CD4-positive, alpha-beta T cell (primary cell): ENCODE data around the gene ZNF354C. TPM values are rescaled to one million over a fixed set of nuclear protein-coding genes. Genes with fewer than 3 reads are reported as not detected.

Source experiments
- ATAC-seq: fragments of 200-7000 bp; cut with Tn5 transposase; one replicate; pipeline ENCODE4 v1.10.0; 2022; ENCODE audit warnings: mild to moderate bottlenecking; ENCODE audit not compliant: poor library complexity
- CTCF ChIA-PET: fragments of 350-600 bp; sonication (Branson Sonifier 250); formaldehyde crosslinking; loops from one replicate; lab custom pipeline; 2021; ENCODE audit warnings: antibody characterized with exemption, inconsistent platforms; lab: Charles Lee
- POLR2A ChIA-PET: fragments of 350-600 bp; sonication (Branson Sonifier 250); formaldehyde crosslinking; loops from one replicate; lab custom pipeline; 2021; ENCODE audit warnings: antibody characterized with exemption, inconsistent platforms; lab: Charles Lee
- DNase-seq, 14 experiments: peaks; one replicate each; pipeline ENCODE4 v3.0.0-alpha.2; 2013 to 2020; ENCODE audit warnings: mixed read lengths in 2 of 14
- H3K27ac ChIP-seq, 2 donors: one replicate each; pipeline versions ENCODE4 v1.5.1 to v1.7.0; 2013; ENCODE audit warnings: low read length in 2 of 2, low read depth in 1 of 2, mild to moderate bottlenecking in 1 of 2
- H3K27me3 ChIP-seq, 2 experiments: 1 replicate in 1 of 2; 2 replicates in 1 of 2; pipeline versions ENCODE4 v1.6.1 to v1.7.0; 2013; ENCODE audit warnings: low read length in 2 of 2, control low read depth in 1 of 2, mild to moderate bottlenecking in 1 of 2, moderate library complexity in 1 of 2; ENCODE audit not compliant: insufficient read depth in 2 of 2, control insufficient read depth in 1 of 2
- H3K36me3 ChIP-seq: one replicate; pipeline ENCODE4 v1.6.1; 2013; ENCODE audit warnings: low read length, control low read depth; ENCODE audit not compliant: insufficient read depth
- H3K4me1 ChIP-seq: one replicate; pipeline ENCODE4 v1.6.1; 2013; ENCODE audit warnings: low read length, control low read depth; ENCODE audit not compliant: insufficient read depth
- H3K4me3 ChIP-seq: one replicate; pipeline ENCODE4 v1.5.1; 2013; ENCODE audit warnings: mild to moderate bottlenecking, low read length, moderate library complexity
- H3K9me3 ChIP-seq, 2 experiments: 1 replicate in 1 of 2; 2 replicates in 1 of 2; pipeline versions ENCODE4 v1.6.1 to v1.7.0; 2013; ENCODE audit warnings: low read length in 2 of 2, mild to moderate bottlenecking in 2 of 2, control low read depth in 1 of 2, moderate library complexity in 1 of 2; ENCODE audit not compliant: control insufficient read depth in 1 of 2, insufficient read depth in 1 of 2
- H3K27ac Mint-ChIP-seq: one replicate; pipeline ENCODE4 v1.8.0; 2020; ENCODE audit warnings: mixed read lengths
- H3K27me3 Mint-ChIP-seq: one replicate; pipeline ENCODE4 v1.8.0; 2021; ENCODE audit warnings: mixed read lengths
- H3K36me3 Mint-ChIP-seq: one replicate; pipeline ENCODE4 v1.8.0; 2021; ENCODE audit warnings: low read depth, mixed read lengths
- H3K4me1 Mint-ChIP-seq: one replicate; pipeline ENCODE4 v1.8.0; 2021; ENCODE audit warnings: low read depth, mixed read lengths
- H3K4me3 Mint-ChIP-seq: one replicate; pipeline ENCODE4 v1.8.0; 2020; ENCODE audit warnings: mild to moderate bottlenecking, mixed read lengths
- H3K9me3 Mint-ChIP-seq: one replicate; pipeline ENCODE4 v1.8.0; 2020; ENCODE audit warnings: mixed read lengths
- intact Hi-C, 2 experiments: fragments of 100-400 bp; cut with DNase I in 1 of 2; cut with micrococcal nuclease in 1 of 2; formaldehyde crosslinking; loops; one replicate each; pipeline versions ENCODE4 v1.15.1 to v1.9.0; 2023 to 2025; cut with DNase I, micrococcal nuclease
- total RNA-seq, 174 experiments: library from RNA in 2 of 174; stranded (reverse) in 2 of 174; gene quantifications; one replicate each; pipeline ENCODE4 v1.2.3 and lab custom pipeline; 2021 to 2026
- TF ChIP-seq, protein P1 (sequence below): fragments of 200-600 bp; IDR thresholded peaks from one replicate; pipeline ENCODE4 v1.8.0; 2022; ENCODE audit warnings: antibody characterized with exemption, mild to moderate bottlenecking

Gene ZNF354C
- total RNA-seq, 2 experiments from 2014 or later: 2.5 to 2.9 TPM

DNA sequence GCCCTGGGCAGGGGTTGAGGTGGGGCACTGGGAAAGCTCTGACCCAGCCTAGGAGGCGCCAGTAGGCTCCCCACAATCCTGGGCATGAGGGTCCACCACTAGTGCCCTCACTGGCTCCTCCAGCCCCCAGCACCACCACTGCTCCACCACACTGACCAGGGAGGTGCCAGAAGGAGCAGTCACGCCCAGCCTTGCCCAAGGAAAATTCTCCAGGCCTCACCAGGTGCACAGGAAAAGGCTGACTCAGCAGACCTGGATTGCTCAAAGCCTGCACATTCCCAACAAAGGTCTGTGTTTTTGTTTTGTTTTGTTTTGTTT is 62.9 kb downstream of the ZNF354C start:
- no peak overlapping the region for H3K27ac ChIP-seq
- DNase-seq: no peak
- no peak overlapping the region for H3K27ac Mint-ChIP-seq
- H3K36me3 Mint-ChIP-seq: no peaks in the 10 kb centered on the region
- ChIA-PET CTCF (no interaction called here), POLR2A (no interaction called here)
- intact Hi-C loops: no loop called here
- H3K4me1 ChIP-seq: no peaks in the 10 kb centered on the region
- H3K4me3 Mint-ChIP-seq: no peak overlapping the region
- no peaks in the 10 kb centered on the region for H3K27me3 Mint-ChIP-seq
- H3K36me3 ChIP-seq: no peaks in the 10 kb centered on the region
- TF ChIP-seq, protein P1, sequence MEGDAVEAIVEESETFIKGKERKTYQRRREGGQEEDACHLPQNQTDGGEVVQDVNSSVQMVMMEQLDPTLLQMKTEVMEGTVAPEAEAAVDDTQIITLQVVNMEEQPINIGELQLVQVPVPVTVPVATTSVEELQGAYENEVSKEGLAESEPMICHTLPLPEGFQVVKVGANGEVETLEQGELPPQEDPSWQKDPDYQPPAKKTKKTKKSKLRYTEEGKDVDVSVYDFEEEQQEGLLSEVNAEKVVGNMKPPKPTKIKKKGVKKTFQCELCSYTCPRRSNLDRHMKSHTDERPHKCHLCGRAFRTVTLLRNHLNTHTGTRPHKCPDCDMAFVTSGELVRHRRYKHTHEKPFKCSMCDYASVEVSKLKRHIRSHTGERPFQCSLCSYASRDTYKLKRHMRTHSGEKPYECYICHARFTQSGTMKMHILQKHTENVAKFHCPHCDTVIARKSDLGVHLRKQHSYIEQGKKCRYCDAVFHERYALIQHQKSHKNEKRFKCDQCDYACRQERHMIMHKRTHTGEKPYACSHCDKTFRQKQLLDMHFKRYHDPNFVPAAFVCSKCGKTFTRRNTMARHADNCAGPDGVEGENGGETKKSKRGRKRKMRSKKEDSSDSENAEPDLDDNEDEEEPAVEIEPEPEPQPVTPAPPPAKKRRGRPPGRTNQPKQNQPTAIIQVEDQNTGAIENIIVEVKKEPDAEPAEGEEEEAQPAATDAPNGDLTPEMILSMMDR: no peak
- peaks cover 0 to 88% of the 10 kb centered on the region in 2 experiments for H3K9me3 ChIP-seq
- no peak for ATAC-seq
- H3K27me3 ChIP-seq: no peaks in the 10 kb centered on the region
- H3K9me3 Mint-ChIP-seq: no peaks in the 10 kb centered on the region
- no peaks in the 10 kb centered on the region for H3K4me1 Mint-ChIP-seq
- no peak overlapping the region for H3K4me3 ChIP-seq

DNA sequence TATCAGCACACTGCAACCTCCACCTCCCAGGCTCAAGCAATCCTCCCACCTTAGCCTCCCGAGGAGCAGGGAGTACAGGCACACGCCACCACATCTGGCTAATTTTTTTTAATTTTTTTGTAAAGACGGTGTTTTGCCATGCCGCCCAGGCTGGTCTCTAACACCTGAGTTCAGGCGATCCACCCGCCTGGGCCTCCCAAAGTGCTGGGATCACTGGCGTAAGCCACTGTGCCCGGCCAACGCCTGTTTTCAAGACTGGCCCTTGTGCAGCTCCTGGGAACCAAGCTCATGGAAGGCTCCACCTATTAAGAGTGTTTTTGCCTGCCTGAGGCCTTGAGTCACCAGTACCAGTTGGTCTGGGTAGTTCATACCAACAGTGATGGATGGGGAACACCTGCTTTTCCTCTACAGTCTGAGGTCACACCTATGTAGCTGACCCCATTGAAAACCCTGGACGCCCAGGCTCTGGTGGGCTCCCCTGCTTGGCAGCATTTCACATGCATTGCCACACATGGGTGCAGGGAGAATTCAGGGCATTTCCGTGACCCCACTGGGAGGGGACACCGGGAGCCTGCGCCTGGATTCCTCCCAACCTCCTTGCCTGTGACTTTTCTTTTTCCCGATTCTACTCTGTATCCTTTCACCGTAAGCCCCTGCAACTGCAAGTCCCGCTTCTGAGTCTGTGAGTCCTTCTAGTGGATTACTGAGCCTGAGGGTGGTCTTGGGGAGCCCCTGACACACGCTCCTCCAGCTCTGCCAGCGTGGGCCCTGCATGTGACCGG is 63.5 kb downstream of the ZNF354C start:
- Histone ChIP-seq H3K4me3 (no peak overlapping the region), H3K27me3 (no peaks in the 10 kb centered on the region), H3K27ac (no peak overlapping the region), H3K4me1 (no peaks in the 10 kb centered on the region), H3K36me3 (no peaks in the 10 kb centered on the region), H3K9me3 (peaks cover 0 to 88% of the 10 kb centered on the region in 2 experiments)
- no peaks in the 10 kb centered on the region for H3K4me1 Mint-ChIP-seq
- no peaks in the 10 kb centered on the region for H3K27me3 Mint-ChIP-seq
- H3K4me3 Mint-ChIP-seq: no peak overlapping the region
- DNase-seq (no peak), ATAC-seq (no peak)
- ChIA-PET CTCF (no interaction called here), POLR2A (no interaction called here)
- H3K27ac Mint-ChIP-seq: no peak overlapping the region
- no peaks in the 10 kb centered on the region for H3K9me3 Mint-ChIP-seq
- TF ChIP-seq, protein P1: no peak
- no peaks in the 10 kb centered on the region for H3K36me3 Mint-ChIP-seq
- intact Hi-C loops: no loop called here

DNA sequence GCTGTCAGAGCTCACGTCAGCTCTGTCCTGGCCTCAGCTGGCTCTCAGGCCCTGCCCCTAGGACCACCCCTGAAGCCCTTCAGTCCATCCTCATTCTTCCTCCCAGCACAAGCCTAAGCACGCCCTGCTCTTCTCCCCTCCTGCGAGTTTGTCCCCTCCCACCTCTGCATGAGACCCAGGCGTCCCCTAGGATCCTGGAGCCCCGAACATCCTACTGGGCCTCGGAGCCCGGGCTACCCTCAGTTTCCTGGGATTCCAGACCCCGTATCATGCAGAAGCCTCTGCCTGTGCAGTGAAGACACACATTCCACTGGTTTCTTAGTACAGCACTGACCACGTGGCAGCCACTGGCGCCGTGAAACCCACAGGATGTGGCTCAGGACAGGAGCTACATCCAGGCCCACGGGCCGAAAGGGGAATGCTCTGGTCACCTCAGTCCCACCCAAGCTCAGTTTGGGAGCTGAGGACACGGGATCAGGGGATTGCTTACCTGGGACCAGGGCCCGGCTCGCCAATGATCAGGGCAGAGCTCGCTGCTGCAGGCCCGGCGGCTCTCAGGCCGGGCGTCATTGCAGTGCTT is 64.2 kb downstream of the ZNF354C start:
- no peak overlapping the region for H3K4me3 ChIP-seq
- no peaks in the 10 kb centered on the region for H3K36me3 Mint-ChIP-seq
- no peaks in the 10 kb centered on the region for H3K27me3 ChIP-seq
- peaks cover 0 to 83% of the 10 kb centered on the region in 2 experiments for H3K9me3 ChIP-seq
- H3K4me1 Mint-ChIP-seq: no peaks in the 10 kb centered on the region
- no peak overlapping the region for H3K27ac Mint-ChIP-seq
- intact Hi-C loops: no loop called here
- H3K4me1 ChIP-seq: no peaks in the 10 kb centered on the region
- ATAC-seq: no peak
- POLR2A ChIA-PET: no interaction called here
- H3K4me3 Mint-ChIP-seq: no peak overlapping the region
- no peaks in the 10 kb centered on the region for H3K27me3 Mint-ChIP-seq
- H3K9me3 Mint-ChIP-seq: no peaks in the 10 kb centered on the region
- DNase-seq: no peak
- TF ChIP-seq, protein P1: no peak
- CTCF ChIA-PET: no interaction called here
- no peak overlapping the region for H3K27ac ChIP-seq
- no peaks in the 10 kb centered on the region for H3K36me3 ChIP-seq
